Gastrocnemius medialis (tissue), 4 donors: ENCODE results near the gene DGKE.

Experiments
- CTCF ChIP-seq, 5 experiments: fragments of 450-650 bp in 3 of 5; fragments of 200-600 bp in 2 of 5; sonication (generic) in 2 of 5; IDR thresholded peaks in 4 of 5; conservative IDR thresholded peaks in 1 of 5; 1 replicate in 4 of 5; 2 replicates in 1 of 5; pipeline ENCODE4 v1.5.1; 2016 to 2019; ENCODE audit warnings: antibody characterized with exemption in 5 of 5, mild to moderate bottlenecking in 3 of 5, moderate library complexity in 3 of 5
- POLR2A ChIP-seq, 2 donors: fragments of 450-650 bp; IDR thresholded peaks; one replicate each; pipeline ENCODE4 v1.6.1; 2017; ENCODE audit warnings: antibody characterized with exemption in 2 of 2, mild to moderate bottlenecking in 2 of 2, moderate library complexity in 2 of 2

DNA sequence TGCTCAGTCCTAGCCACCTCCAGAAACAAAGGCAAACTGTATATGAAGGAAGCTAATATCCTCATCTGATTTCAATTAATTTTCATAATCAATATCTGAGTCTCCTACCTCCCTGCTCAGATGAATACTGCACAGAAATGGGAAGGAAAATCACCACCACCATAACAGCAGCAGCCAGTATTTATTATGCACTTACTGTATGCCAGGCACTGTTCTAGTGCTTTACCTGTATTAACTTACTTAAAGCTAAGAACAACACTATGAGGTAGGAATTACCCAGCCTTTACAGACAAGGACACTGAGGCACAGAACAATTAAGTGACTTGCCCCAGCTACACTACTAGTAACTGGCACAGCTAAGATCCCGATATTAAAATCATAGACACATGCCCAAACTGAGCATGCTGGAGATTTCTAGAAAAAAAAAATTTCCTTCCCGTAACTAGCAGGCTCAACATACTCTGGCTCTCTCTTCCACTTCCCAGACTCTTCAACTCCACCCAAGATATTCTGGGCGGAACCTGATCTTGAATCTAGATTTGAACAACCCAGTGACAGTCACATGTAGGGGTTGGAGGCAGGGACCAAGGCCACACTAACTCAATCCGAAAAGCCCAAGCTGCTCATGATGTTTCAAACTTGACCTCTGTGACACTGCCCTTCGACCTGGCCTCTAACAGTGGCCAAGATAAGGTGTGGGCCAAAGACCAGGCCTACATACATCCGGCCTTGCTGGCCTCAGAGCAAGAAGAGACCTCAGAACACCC is 76.0 kb downstream of the DGKE start:
- TF ChIP-seq CTCF (IDR thresholded peaks at IDR 0.05 in 4 of 5, conservative IDR thresholded peaks at IDR 0.05 in 1 of 5), result no peak
- TF ChIP-seq POLR2A (IDR thresholded peaks at IDR 0.05), result peak; percentile 47 to 51
